Esophagus muscularis mucosa (tissue), 4 donors: Measurements from ENCODE around the gene STRIP2. TPM values are rescaled to one million over a fixed set of nuclear protein-coding genes. Genes with fewer than 3 reads are reported as not detected.

Experiments
- DNase-seq: peaks from one replicate; pipeline ENCODE4 v3.0.0-alpha.2; 2017; ENCODE audit errors: extremely low spot score
- H3K27ac ChIP-seq, 4 donors: fragments of 200-600 bp; sonication (generic); replicated peaks in 1 of 4; 1 replicate in 3 of 4; 2 replicates in 1 of 4; pipeline ENCODE4 v1.5.1; 2016 to 2019; ENCODE audit warnings: mild to moderate bottlenecking in 1 of 4
- H3K27me3 ChIP-seq, 4 donors: fragments of 200-600 bp; sonication (generic); one replicate each; pipeline versions ENCODE4 v1.5.1 to v1.6.0; 2016 to 2019
- H3K36me3 ChIP-seq, 4 donors: fragments of 200-600 bp; sonication (generic); one replicate each; pipeline ENCODE4 v1.5.1; 2016 to 2019
- H3K4me1 ChIP-seq, 4 donors: fragments of 200-600 bp; sonication (generic); one replicate each; pipeline ENCODE4 v1.5.1; 2016 to 2019
- H3K4me3 ChIP-seq, 4 donors: fragments of 200-600 bp; sonication (generic); 1 replicate in 2 of 4; 2 replicates in 2 of 4; pipeline ENCODE4 v1.5.1; 2016 to 2019; ENCODE audit warnings: mild to moderate bottlenecking in 4 of 4, moderate library complexity in 1 of 4
- H3K9me3 ChIP-seq, 4 donors: fragments of 200-600 bp; sonication (generic); 1 replicate in 3 of 4; 2 replicates in 1 of 4; pipeline ENCODE4 v1.5.1; 2016 to 2019
- EP300 ChIP-seq: sonication (generic); formaldehyde crosslinking; IDR thresholded peaks from one replicate; pipeline ENCODE4 v1.6.1; 2017; ENCODE audit warnings: antibody characterized with exemption
- POLR2A ChIP-seq: fragments of 450-650 bp; IDR thresholded peaks from one replicate; pipeline ENCODE4 v1.6.1; 2017; ENCODE audit warnings: antibody characterized with exemption, moderate library complexity, mild to moderate bottlenecking, low read depth
- POLR2AphosphoS5 ChIP-seq, 2 donors: sonication (generic); formaldehyde crosslinking; IDR thresholded peaks; one replicate each; pipeline ENCODE4 v1.6.1; 2017; ENCODE audit warnings: antibody characterized with exemption in 2 of 2
- WGBS: methylation state at CpG from one replicate; pipeline ENCODE4 v1.1.5; 2018; 5-methylcytosine and 5-hydroxymethylcytosine counted together
- intact Hi-C: fragments of 100-400 bp; cut with DNase I; formaldehyde crosslinking; loops from one replicate; pipeline ENCODE4 v1.15.1; 2023
- total RNA-seq, 4 donors: library from RNA; depleted of rRNA; stranded (reverse); fragments of >200 nt; gene quantifications; one replicate each; pipeline versions ENCODE4 v1.1.0 to v1.2.1, GENCODE V29; 2016
- TF ChIP-seq, protein P1 (sequence below), 3 experiments: fragments of 200-600 bp in 2 of 3; fragments of 450-650 bp in 1 of 3; sonication (generic) in 2 of 3; IDR thresholded peaks; one replicate each; pipeline ENCODE4 v1.5.1; 2017 to 2019; ENCODE audit warnings: antibody characterized with exemption in 3 of 3, mild to moderate bottlenecking in 2 of 3, moderate library complexity in 1 of 3

Gene STRIP2, protein sequence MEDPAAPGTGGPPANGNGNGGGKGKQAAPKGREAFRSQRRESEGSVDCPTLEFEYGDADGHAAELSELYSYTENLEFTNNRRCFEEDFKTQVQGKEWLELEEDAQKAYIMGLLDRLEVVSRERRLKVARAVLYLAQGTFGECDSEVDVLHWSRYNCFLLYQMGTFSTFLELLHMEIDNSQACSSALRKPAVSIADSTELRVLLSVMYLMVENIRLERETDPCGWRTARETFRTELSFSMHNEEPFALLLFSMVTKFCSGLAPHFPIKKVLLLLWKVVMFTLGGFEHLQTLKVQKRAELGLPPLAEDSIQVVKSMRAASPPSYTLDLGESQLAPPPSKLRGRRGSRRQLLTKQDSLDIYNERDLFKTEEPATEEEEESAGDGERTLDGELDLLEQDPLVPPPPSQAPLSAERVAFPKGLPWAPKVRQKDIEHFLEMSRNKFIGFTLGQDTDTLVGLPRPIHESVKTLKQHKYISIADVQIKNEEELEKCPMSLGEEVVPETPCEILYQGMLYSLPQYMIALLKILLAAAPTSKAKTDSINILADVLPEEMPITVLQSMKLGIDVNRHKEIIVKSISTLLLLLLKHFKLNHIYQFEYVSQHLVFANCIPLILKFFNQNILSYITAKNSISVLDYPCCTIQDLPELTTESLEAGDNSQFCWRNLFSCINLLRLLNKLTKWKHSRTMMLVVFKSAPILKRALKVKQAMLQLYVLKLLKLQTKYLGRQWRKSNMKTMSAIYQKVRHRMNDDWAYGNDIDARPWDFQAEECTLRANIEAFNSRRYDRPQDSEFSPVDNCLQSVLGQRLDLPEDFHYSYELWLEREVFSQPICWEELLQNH
- total RNA-seq = 1 to 10 TPM; 1.1 to 2.1 (median 1.9) TPM

DNA sequence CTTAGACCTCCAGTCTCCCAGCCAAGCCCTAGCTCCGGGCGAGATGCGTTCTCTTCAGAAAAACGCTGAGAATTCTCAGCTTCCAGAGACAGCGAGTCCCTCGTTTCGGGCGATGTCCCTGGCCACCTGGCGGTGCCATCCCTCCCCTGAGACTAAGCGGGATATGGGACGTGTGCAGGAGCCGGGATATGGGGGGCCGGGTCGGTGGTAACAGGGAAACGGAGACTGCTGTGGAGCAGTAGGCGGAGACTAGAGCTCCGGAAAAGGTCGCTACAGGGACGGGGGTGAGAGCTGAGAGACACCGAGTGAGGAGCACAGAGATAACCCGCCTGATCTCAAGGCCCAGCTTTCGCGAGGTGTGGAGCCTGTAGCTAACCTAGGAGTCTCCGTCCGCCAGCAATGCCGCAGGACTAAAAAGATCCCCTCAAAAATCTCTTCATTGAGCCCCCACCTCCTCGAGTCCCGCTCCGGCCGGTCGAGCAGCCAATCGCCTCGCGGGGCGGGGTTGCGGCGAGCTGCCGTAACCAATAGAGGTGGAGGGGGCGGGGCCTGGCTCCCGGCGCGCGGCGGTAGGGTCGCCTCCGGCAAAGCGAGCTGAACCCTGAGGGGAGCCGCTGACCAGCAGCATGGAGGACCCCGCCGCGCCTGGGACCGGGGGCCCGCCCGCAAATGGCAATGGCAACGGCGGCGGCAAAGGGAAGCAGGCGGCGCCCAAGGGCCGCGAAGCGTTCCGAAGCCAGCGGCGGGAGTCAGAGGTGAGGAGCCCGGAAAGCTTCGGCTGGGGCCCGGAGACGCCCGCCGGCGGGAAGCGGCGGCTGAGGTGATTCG is at the start of gene STRIP2:
TSS of gene STRIP2 (plus strand) at position 586 of the 828 bp plus-strand sequence. CDS start at position 627, 41 bp downstream.
- H3K4me3 ChIP-seq = peak within 1 kb of the TSS; percentile 59 to 73 (median 70)
- no peaks in the 10 kb centered on the region for H3K9me3 ChIP-seq
- no peaks in the 10 kb centered on the region for H3K36me3 ChIP-seq
- peak; percentile 98 for DNase-seq
- H3K4me1 ChIP-seq = peaks cover 11 to 18% (median 16%) of the 10 kb centered on the region in 4 donors
- H3K27ac ChIP-seq = peak within 1 kb of the TSS; percentile 71 to 84 (median 74)
- H3K27me3 ChIP-seq = no peaks in the 10 kb centered on the region
- TF ChIP-seq POLR2A (no peak), EP300 (no peak), POLR2AphosphoS5 (IDR thresholded peaks at IDR 0.05) (peak; percentile 45 to 73)
- WGBS = under 1% methylated on average over 35 of the region's 75 CpGs
- intact Hi-C loops = no loop called here

DNA sequence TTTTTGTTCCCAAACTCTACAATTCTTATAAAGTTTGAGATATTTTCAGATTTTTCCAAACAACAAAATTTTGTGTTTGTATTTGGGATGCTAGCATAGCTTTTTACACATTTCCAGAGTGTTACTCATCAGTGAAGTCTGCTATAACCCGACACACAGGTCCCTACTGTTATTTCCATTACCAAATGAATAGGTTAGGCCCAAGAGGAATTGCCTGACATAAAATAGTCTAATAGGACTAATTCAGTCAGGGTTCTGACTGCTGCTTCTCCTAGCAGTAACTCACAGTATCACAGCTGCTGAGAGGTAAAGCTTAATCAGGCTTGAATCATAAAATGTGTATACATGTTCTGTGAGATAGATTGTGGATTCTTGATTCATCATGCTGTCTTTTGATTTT is 49.1 kb upstream of the STRIP2 start:
- WGBS = 82% methylated on average over 1 of the region's 1 CpG
- H3K4me3 ChIP-seq = no peak overlapping the region
- H3K4me1 ChIP-seq = peaks cover 0 to 3% (median 1%) of the 10 kb centered on the region in 4 donors
- H3K36me3 ChIP-seq = peaks cover 0 to 28% (median under 1%) of the 10 kb centered on the region in 4 donors
- TF ChIP-seq EP300 (no peak), POLR2A (no peak), POLR2AphosphoS5 (IDR thresholded peaks at IDR 0.05) (no peak)
- TF ChIP-seq, protein P1, sequence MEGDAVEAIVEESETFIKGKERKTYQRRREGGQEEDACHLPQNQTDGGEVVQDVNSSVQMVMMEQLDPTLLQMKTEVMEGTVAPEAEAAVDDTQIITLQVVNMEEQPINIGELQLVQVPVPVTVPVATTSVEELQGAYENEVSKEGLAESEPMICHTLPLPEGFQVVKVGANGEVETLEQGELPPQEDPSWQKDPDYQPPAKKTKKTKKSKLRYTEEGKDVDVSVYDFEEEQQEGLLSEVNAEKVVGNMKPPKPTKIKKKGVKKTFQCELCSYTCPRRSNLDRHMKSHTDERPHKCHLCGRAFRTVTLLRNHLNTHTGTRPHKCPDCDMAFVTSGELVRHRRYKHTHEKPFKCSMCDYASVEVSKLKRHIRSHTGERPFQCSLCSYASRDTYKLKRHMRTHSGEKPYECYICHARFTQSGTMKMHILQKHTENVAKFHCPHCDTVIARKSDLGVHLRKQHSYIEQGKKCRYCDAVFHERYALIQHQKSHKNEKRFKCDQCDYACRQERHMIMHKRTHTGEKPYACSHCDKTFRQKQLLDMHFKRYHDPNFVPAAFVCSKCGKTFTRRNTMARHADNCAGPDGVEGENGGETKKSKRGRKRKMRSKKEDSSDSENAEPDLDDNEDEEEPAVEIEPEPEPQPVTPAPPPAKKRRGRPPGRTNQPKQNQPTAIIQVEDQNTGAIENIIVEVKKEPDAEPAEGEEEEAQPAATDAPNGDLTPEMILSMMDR (IDR thresholded peaks at IDR 0.05) = no peak
- intact Hi-C loops = no loop called here
- no peak overlapping the region for H3K27ac ChIP-seq
- DNase-seq = no peak
- H3K27me3 ChIP-seq = no peaks in the 10 kb centered on the region
- no peaks in the 10 kb centered on the region for H3K9me3 ChIP-seq

DNA sequence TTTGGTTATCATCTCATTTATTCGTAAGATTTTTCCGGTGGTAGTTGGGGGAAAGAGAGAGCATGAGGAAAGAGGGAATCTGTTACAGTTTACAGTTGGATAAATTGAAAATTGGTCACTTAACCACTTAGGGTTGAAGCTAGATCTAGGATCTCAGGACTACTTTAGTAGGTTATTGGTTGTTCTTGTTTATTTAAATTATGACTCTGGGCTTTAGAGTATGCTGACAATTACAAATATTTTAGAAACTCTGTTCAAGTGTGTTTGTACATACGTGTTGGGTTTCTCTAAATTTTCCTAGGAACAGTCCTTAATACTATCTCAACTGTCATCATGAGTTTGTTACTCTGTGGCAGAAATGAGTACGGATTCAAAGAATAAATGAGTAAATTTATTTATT is 48.6 kb upstream of the STRIP2 start:
- H3K27me3 ChIP-seq = no peaks in the 10 kb centered on the region
- no peak overlapping the region for H3K4me3 ChIP-seq
- peaks cover 0 to 30% (median 2%) of the 10 kb centered on the region in 4 donors for H3K36me3 ChIP-seq
- TF ChIP-seq POLR2AphosphoS5 (IDR thresholded peaks at IDR 0.05) (no peak), EP300 (no peak), POLR2A (no peak)
- TF ChIP-seq, protein P1 (IDR thresholded peaks at IDR 0.05) = no peak
- H3K4me1 ChIP-seq = peaks cover 0 to 8% (median 1%) of the 10 kb centered on the region in 4 donors
- intact Hi-C loops = no loop called here
- no peak overlapping the region for H3K27ac ChIP-seq
- H3K9me3 ChIP-seq = no peaks in the 10 kb centered on the region
- WGBS = 97% methylated on average over 4 of the region's 4 CpGs
- DNase-seq = no peak

DNA sequence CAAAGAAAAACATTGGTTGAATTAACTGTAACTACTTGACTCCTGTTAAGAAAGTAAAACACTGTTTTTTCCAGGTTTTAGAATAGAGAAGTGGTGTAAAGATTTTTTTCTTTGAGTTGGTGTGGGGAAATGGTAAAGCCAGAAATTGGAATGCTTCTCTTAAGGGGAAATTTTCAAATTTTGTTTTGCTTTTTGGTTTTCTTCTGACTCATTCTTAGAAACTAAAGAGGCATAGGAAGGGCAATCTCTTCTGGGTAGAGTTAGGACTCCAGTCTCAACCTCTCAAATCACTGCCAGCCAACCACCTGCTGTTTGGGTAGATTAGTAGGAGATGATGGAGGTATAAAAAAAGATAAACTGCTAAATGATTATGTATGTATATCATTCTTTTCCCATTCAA is 47.7 kb upstream of the STRIP2 start:
- H3K4me3 ChIP-seq = no peak overlapping the region
- H3K27ac ChIP-seq = no peak overlapping the region
- DNase-seq = no peak
- intact Hi-C loops = no loop called here
- no peaks in the 10 kb centered on the region for H3K27me3 ChIP-seq
- H3K36me3 ChIP-seq = peaks cover 0 to 25% (median 3%) of the 10 kb centered on the region in 4 donors
- H3K9me3 ChIP-seq = no peaks in the 10 kb centered on the region
- H3K4me1 ChIP-seq = peaks cover 0 to 9% (median 1%) of the 10 kb centered on the region in 4 donors
- TF ChIP-seq, protein P1 (IDR thresholded peaks at IDR 0.05) = no peak
- TF ChIP-seq EP300 (no peak), POLR2AphosphoS5 (IDR thresholded peaks at IDR 0.05) (no peak), POLR2A (no peak)
